Gastrocnemius medialis (tissue), 4 donors: ENCODE data around the gene ARID5B. TPM values are rescaled to one million over a fixed set of nuclear protein-coding genes. Genes with fewer than 3 reads are reported as not detected.

ENCODE experiments used
- ATAC-seq, 2 donors: fragments of 150-250 bp; one replicate each; pipeline ENCODE4 v1.9.1; 2016
- DNase-seq, 2 donors: peaks; one replicate each; pipeline ENCODE4 v3.0.0-alpha.2; 2019
- H3K27ac ChIP-seq, 4 donors: fragments of 200-600 bp; sonication (generic); 1 replicate in 1 of 4; 2 replicates in 3 of 4; pipeline ENCODE4 v1.5.1; 2016 to 2018; ENCODE audit warnings: mild to moderate bottlenecking in 2 of 4, moderate library complexity in 1 of 4
- H3K27me3 ChIP-seq, 3 donors: fragments of 200-600 bp; sonication (generic) in 2 of 3; 1 replicate in 1 of 3; 2 replicates in 2 of 3; pipeline versions ENCODE4 v1.5.1 to v1.6.0; 2016 to 2019; ENCODE audit warnings: mild to moderate bottlenecking in 1 of 3, moderate library complexity in 1 of 3
- H3K36me3 ChIP-seq, 2 donors: fragments of 200-600 bp; sonication (generic) in 1 of 2; one replicate each; pipeline ENCODE4 v1.5.1; 2017 to 2018
- H3K4me1 ChIP-seq, 2 donors: fragments of 200-600 bp; sonication (generic) in 1 of 2; one replicate each; pipeline ENCODE4 v1.5.1; 2016 to 2017; ENCODE audit warnings: mild to moderate bottlenecking in 2 of 2
- H3K4me3 ChIP-seq, 4 donors: fragments of 200-600 bp; sonication (generic) in 3 of 4; 1 replicate in 1 of 4; 2 replicates in 3 of 4; pipeline ENCODE4 v1.5.1; 2016 to 2019; ENCODE audit warnings: mild to moderate bottlenecking in 2 of 4
- H3K9me3 ChIP-seq, 3 donors: fragments of 200-600 bp; sonication (generic) in 2 of 3; 1 replicate in 1 of 3; 2 replicates in 2 of 3; pipeline ENCODE4 v1.5.1; 2016 to 2019
- CTCF ChIP-seq, 5 experiments: fragments of 450-650 bp in 3 of 5; fragments of 200-600 bp in 2 of 5; sonication (generic) in 2 of 5; IDR thresholded peaks in 4 of 5; conservative IDR thresholded peaks in 1 of 5; 1 replicate in 4 of 5; 2 replicates in 1 of 5; pipeline ENCODE4 v1.5.1; 2016 to 2019; ENCODE audit warnings: antibody characterized with exemption in 5 of 5, mild to moderate bottlenecking in 3 of 5, moderate library complexity in 3 of 5
- POLR2A ChIP-seq, 2 donors: fragments of 450-650 bp; IDR thresholded peaks; one replicate each; pipeline ENCODE4 v1.6.1; 2017; ENCODE audit warnings: antibody characterized with exemption in 2 of 2, mild to moderate bottlenecking in 2 of 2, moderate library complexity in 2 of 2
- in situ Hi-C, 4 donors: fragments of 200-750 bp; cut with MboI; loops; one replicate each; pipeline versions ENCODE4 v1.15.0 to v1.8.0; 2017; ENCODE audit warnings: low sequenced_read_pairs in 4 of 4
- intact Hi-C: fragments of 100-400 bp; cut with DNase I; formaldehyde crosslinking; loops from one replicate; pipeline ENCODE4 v1.15.1; 2023; ENCODE audit warnings: low total_unique reads
- total RNA-seq, 4 donors: library from RNA; depleted of rRNA; stranded (reverse); fragments of >200 nt; gene quantifications; one replicate each; pipeline versions ENCODE4 v1.1.0 to v1.2.3, GENCODE V29; 2016

Gene ARID5B
- total RNA-seq, 4 donors from 2014 or later, result 156 to 512 (median 263) TPM

DNA sequence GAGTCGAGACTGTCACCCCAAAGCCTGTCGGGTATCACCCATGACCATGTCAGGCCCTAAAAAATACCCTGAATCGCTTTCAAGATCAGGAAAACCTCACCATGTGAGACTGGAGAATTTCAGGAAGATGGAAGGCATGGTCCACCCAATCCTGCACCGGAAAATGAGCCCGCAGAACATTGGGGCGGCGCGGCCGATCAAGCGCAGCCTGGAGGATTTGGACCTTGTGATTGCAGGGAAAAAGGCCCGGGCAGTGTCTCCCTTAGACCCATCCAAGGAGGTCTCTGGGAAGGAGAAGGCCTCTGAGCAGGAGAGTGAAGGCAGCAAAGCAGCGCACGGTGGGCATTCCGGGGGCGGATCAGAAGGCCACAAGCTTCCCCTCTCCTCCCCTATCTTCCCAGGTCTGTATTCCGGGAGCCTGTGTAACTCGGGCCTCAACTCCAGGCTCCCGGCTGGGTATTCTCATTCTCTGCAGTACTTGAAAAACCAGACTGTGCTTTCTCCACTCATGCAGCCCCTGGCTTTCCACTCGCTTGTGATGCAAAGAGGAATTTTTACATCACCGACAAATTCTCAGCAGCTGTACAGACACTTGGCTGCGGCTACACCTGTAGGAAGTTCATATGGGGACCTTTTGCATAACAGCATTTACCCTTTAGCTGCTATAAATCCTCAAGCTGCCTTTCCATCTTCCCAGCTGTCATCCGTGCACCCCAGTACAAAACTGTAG, 191.0 kb downstream of the ARID5B start:
- DNase-seq (no peak), ATAC-seq (no peak)
- no peak overlapping the region for H3K4me3 ChIP-seq
- H3K9me3 ChIP-seq, result no peaks in the 10 kb centered on the region
- intact Hi-C loops, result no loop called here
- no peaks in the 10 kb centered on the region for H3K27me3 ChIP-seq
- peak overlapping the region; percentile 34 to 80 (median 50) for H3K27ac ChIP-seq
- TF ChIP-seq CTCF (IDR thresholded peaks at IDR 0.05 in 4 of 5, conservative IDR thresholded peaks at IDR 0.05 in 1 of 5) (no peak), POLR2A (IDR thresholded peaks at IDR 0.05) (no peak)
- peaks cover 30 to 63% of the 10 kb centered on the region in 2 donors for H3K4me1 ChIP-seq
- in situ Hi-C loops, result loop anchor here in 1 of 4 donors (25.0 kb wide), 1 partner anchor 1170 kb away; no protein-coding TSS in a partner anchor
- H3K36me3 ChIP-seq, result peaks cover 0 to 70% of the 10 kb centered on the region in 2 donors

DNA sequence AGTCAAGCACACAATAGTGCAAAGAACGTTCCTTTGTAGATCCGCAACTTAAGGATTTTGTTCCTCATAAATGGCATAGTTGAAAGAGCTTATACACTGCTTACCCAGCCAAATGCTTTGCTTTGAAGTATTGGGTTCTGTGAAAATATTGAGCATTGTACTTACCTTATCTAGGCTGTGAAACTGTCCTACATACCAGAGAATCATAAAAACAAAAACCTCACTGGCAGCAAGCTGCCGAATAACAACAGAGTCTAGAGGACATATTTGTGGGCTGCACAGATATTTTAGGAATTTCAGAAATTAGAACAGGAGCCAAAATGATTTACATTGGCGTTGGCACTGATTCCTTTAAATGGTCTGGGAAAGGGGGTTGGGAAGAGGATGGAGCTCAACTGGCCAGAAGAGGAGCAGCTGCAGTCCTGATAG, 192.4 kb downstream of the ARID5B start:
- DNase-seq (no peak), ATAC-seq (no peak)
- H3K4me3 ChIP-seq, result no peak overlapping the region
- no peaks in the 10 kb centered on the region for H3K27me3 ChIP-seq
- no peaks in the 10 kb centered on the region for H3K9me3 ChIP-seq
- H3K4me1 ChIP-seq, result peaks cover 34 to 63% of the 10 kb centered on the region in 2 donors
- in situ Hi-C loops (loop anchor here in 1 of 4 donors (25.0 kb wide), 1 partner anchor 1168 kb away; no protein-coding TSS in a partner anchor), intact Hi-C loops (no loop called here)
- no peak for TF ChIP-seq CTCF (IDR thresholded peaks at IDR 0.05 in 4 of 5, conservative IDR thresholded peaks at IDR 0.05 in 1 of 5)
- TF ChIP-seq POLR2A (IDR thresholded peaks at IDR 0.05), result peak in 1 of 2 donors; percentile 19
- H3K36me3 ChIP-seq, result peaks cover 0 to 56% of the 10 kb centered on the region in 2 donors
- H3K27ac ChIP-seq, result peak overlapping the region; percentile 38 to 80 (median 57)

- intact Hi-C loops, result loop anchor here (5.0 kb wide), 2 partner anchors 147 to 193 kb away; partner anchors contain the start of gene ARID5B
- H3K4me3 ChIP-seq, result no peak overlapping the region
- H3K36me3 ChIP-seq, result peaks cover 0 to 40% of the 10 kb centered on the region in 2 donors
Measured at GRCh38 chr10:62095181-62096122, 194.0 kb downstream of the ARID5B start.

More at GRCh38 chr10:62095181-62096122, 194.0 kb downstream of the ARID5B start:
- DNase-seq, result no peak
- H3K4me1 ChIP-seq, result peaks cover 34 to 63% of the 10 kb centered on the region in 2 donors
- peak overlapping the region; percentile 55 to 91 (median 74) for H3K27ac ChIP-seq
- H3K27me3 ChIP-seq, result no peaks in the 10 kb centered on the region
- no peak for ATAC-seq
- in situ Hi-C loops, result loop anchor here in 1 of 4 donors (25.0 kb wide), 1 partner anchor 1167 kb away; no protein-coding TSS in a partner anchor
- no peaks in the 10 kb centered on the region for H3K9me3 ChIP-seq
- no peak for TF ChIP-seq POLR2A (IDR thresholded peaks at IDR 0.05)
- TF ChIP-seq CTCF (IDR thresholded peaks at IDR 0.05 in 4 of 5, conservative IDR thresholded peaks at IDR 0.05 in 1 of 5), result no peak
